ENCODE results near the gene MMP10. TPM values are rescaled to one million over a fixed set of nuclear protein-coding genes. Genes with fewer than 3 reads are reported as not detected.

MMP10 gene
- total RNA-seq, 4 donors from 2014 or later, result 0.67 TPM; not detected in 3

- TF ChIP-seq CTCF (IDR thresholded peaks at IDR 0.05) (no peak), POLR2A (IDR thresholded peaks at IDR 0.05) (no peak)
- H3K9me3 ChIP-seq, result no peaks in the 10 kb centered on the region
- intact Hi-C loops (cut with DNase I; ENCODE audit: low total_unique reads), result no loop called here
These were observed 4.0 kb upstream of the MMP10 start for GRCh38 chr11:102784380-102784779.

GRCh38 chr11:102783720-102784119 lies 3.3 kb upstream of the MMP10 start:
- no peak for DNase-seq
- no peaks in the 10 kb centered on the region for H3K4me1 ChIP-seq
- H3K27me3 ChIP-seq, result no peaks in the 10 kb centered on the region
- H3K4me3 ChIP-seq, result no peak overlapping the region
- intact Hi-C loops (cut with DNase I; ENCODE audit: low total_unique reads), result no loop called here
- TF ChIP-seq POLR2A (IDR thresholded peaks at IDR 0.05) (no peak), CTCF (IDR thresholded peaks at IDR 0.05) (no peak)
- no peaks in the 10 kb centered on the region for H3K36me3 ChIP-seq
- H3K9me3 ChIP-seq, result no peaks in the 10 kb centered on the region
- H3K27ac ChIP-seq, result no peak overlapping the region

More at GRCh38 chr11:102784380-102784779, 4.0 kb upstream of the MMP10 start:
- H3K27me3 ChIP-seq, result no peaks in the 10 kb centered on the region
- DNase-seq, result no peak
- no peaks in the 10 kb centered on the region for H3K36me3 ChIP-seq
- no peaks in the 10 kb centered on the region for H3K4me1 ChIP-seq
- H3K4me3 ChIP-seq, result no peak overlapping the region
- H3K27ac ChIP-seq, result no peak overlapping the region

- H3K27ac ChIP-seq, result no peak overlapping the region
- H3K4me1 ChIP-seq, result no peaks in the 10 kb centered on the region
- no peaks in the 10 kb centered on the region for H3K9me3 ChIP-seq
- TF ChIP-seq CTCF (IDR thresholded peaks at IDR 0.05) (no peak), POLR2A (IDR thresholded peaks at IDR 0.05) (no peak)
- H3K36me3 ChIP-seq, result no peaks in the 10 kb centered on the region
- intact Hi-C loops (cut with DNase I; ENCODE audit: low total_unique reads), result no loop called here
- no peak for DNase-seq
- no peak overlapping the region for H3K4me3 ChIP-seq
- no peaks in the 10 kb centered on the region for H3K27me3 ChIP-seq
These were observed 2.6 kb upstream of the MMP10 start for GRCh38 chr11:102783016-102783415.

- DNase-seq, result no peak
These were observed 1.2 kb upstream of the MMP10 start for GRCh38 chr11:102781676-102782075.

GRCh38 chr11:102776454-102776853 lies 4.0 kb downstream of the MMP10 start:
- no peak for TF ChIP-seq POLR2A (IDR thresholded peaks at IDR 0.05)
- TF ChIP-seq CTCF (IDR thresholded peaks at IDR 0.05), result no peak
- H3K4me1 ChIP-seq, result no peaks in the 10 kb centered on the region
- H3K27me3 ChIP-seq, result no peaks in the 10 kb centered on the region
- no peak for DNase-seq
- H3K4me3 ChIP-seq, result no peak overlapping the region
- no peak overlapping the region for H3K27ac ChIP-seq
- intact Hi-C loops (cut with DNase I; ENCODE audit: low total_unique reads), result no loop called here
- no peaks in the 10 kb centered on the region for H3K36me3 ChIP-seq
- H3K9me3 ChIP-seq, result no peaks in the 10 kb centered on the region

More at GRCh38 chr11:102781676-102782075, 1.2 kb upstream of the MMP10 start:
- TF ChIP-seq POLR2A (IDR thresholded peaks at IDR 0.05), result no peak
- no peak for TF ChIP-seq CTCF (IDR thresholded peaks at IDR 0.05)
- Histone ChIP-seq H3K27ac (no peak overlapping the region), H3K36me3 (no peaks in the 10 kb centered on the region), H3K4me3 (no peak overlapping the region), H3K27me3 (no peaks in the 10 kb centered on the region), H3K4me1 (no peaks in the 10 kb centered on the region), H3K9me3 (no peaks in the 10 kb centered on the region)
- intact Hi-C loops (cut with DNase I; ENCODE audit: low total_unique reads), result no loop called here

All from uterus (tissue), 4 donors.